Large intestine (tissue), 3 donors: ENCODE data around the gene SIAH2. TPM values are rescaled to one million over a fixed set of nuclear protein-coding genes. Genes with fewer than 3 reads are reported as not detected.

Experiments used
- DNase-seq, 2 donors: peaks; one replicate each; pipeline versions ENCODE4 v3.0.0 to v3.0.0-alpha.2; 2013
- H3K27ac ChIP-seq: one replicate; pipeline ENCODE4 v1.5.1; 2013; ENCODE audit warnings: low read length
- H3K27me3 ChIP-seq: 2 replicates; pipeline ENCODE4 v1.6.1; 2013; ENCODE audit warnings: low read length; ENCODE audit not compliant: control insufficient read depth, insufficient read depth
- H3K36me3 ChIP-seq: 2 replicates; pipeline ENCODE4 v1.6.1; 2013; ENCODE audit warnings: low read length; ENCODE audit not compliant: control insufficient read depth, insufficient read depth
- H3K4me1 ChIP-seq: one replicate; pipeline ENCODE4 v1.6.1; 2013; ENCODE audit warnings: low read length; ENCODE audit not compliant: control insufficient read depth, insufficient read depth
- H3K4me3 ChIP-seq: one replicate; pipeline ENCODE4 v1.5.1; 2013; ENCODE audit warnings: low read length
- H3K9me3 ChIP-seq: one replicate; pipeline ENCODE4 v1.6.1; 2013; ENCODE audit warnings: mild to moderate bottlenecking, low read depth, low read length, moderate library complexity; ENCODE audit not compliant: control insufficient read depth
- WGBS: methylation state at CpG from one replicate; pipeline ENCODE4 v1.1.5; 2013; ENCODE audit warnings: low lambda C conversion rate; ENCODE audit not compliant: insufficient coverage; 5-methylcytosine and 5-hydroxymethylcytosine counted together
- polyA plus RNA-seq: library from polyadenylated mRNA; unstranded; fragments of 120-200 nt; gene quantifications from one replicate; pipeline ENCODE4 v1.2.1, GENCODE V29; 2013

The SIAH2 gene
- polyA plus RNA-seq, 1 donor: 19.7 TPM

DNA sequence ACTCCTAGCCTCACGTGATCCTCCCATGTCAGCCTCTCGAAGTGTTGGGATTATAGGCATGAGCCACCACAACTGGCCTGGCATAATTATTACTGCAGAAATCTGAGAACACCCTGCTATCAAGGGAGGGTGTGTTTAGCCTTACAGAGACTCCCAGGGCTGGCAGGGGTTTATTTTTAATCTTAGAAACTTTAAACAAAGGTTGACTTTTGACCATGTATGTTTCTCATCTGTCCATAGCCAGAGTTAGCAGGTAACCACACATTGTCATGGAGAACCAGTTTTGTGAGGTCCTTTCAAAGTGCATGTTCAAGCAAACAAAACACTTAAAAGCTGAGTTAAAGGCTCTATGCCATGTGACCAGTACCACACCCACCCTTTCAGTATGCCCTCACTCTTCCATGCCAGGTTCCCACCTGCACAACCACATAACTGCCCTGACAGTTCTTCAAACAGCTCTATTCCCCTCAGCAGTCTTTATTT is 11.1 kb downstream of the SIAH2 start:
- WGBS: no CpG with 5 or more reads among the region's 2 CpGs
- H3K27ac ChIP-seq: peak overlapping the region; percentile 69
- H3K4me3 ChIP-seq: no peak overlapping the region
- peak; percentile 56 to 83 for DNase-seq
- peaks cover 40% of the 10 kb centered on the region for H3K4me1 ChIP-seq
- H3K36me3 ChIP-seq: peaks cover 6% of the 10 kb centered on the region
- no peaks in the 10 kb centered on the region for H3K27me3 ChIP-seq
- no peaks in the 10 kb centered on the region for H3K9me3 ChIP-seq

DNA sequence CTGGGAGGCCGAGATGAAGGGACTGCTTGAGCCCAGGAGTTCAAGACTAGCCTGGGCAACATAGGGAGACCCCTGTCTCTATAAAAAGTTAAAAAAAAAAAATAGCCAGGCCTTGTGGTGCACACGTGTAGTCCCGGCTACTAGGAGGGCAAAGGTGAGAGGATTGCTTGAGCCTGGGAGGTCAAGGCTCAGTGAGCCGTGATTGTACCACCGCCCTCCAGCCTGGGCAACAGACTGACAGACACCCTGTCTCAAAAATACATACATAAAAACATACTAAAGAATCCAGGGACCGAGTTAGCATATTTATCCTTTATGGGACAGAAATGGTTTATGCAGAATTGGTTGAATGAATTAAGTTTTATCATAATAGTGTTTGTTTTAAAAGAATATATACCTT is 13.7 kb downstream of the SIAH2 start:
- Histone ChIP-seq H3K4me1 (peaks cover 46% of the 10 kb centered on the region), H3K36me3 (peaks cover 6% of the 10 kb centered on the region), H3K27me3 (no peaks in the 10 kb centered on the region), H3K27ac (no peak overlapping the region), H3K9me3 (no peaks in the 10 kb centered on the region), H3K4me3 (no peak overlapping the region)
- 60% methylated on average over 1 of the region's 6 CpGs for WGBS
- DNase-seq: no peak

- no peak overlapping the region for H3K27ac ChIP-seq
- H3K4me1 ChIP-seq: peaks cover 46% of the 10 kb centered on the region
- peaks cover 6% of the 10 kb centered on the region for H3K36me3 ChIP-seq
- no peak overlapping the region for H3K4me3 ChIP-seq
- no CpG with 5 or more reads among the region's 1 CpG for WGBS
- no peaks in the 10 kb centered on the region for H3K9me3 ChIP-seq
- H3K27me3 ChIP-seq: no peaks in the 10 kb centered on the region
- no peak for DNase-seq
Measured at GRCh38 chr3:150748684-150749047, 14.3 kb downstream of the SIAH2 start.

- Histone ChIP-seq H3K9me3 (no peaks in the 10 kb centered on the region), H3K36me3 (peaks cover 4% of the 10 kb centered on the region), H3K4me3 (no peak overlapping the region), H3K4me1 (peaks cover 46% of the 10 kb centered on the region), H3K27ac (no peak overlapping the region), H3K27me3 (no peaks in the 10 kb centered on the region)
- no peak for DNase-seq
- WGBS: no CpG with 5 or more reads among the region's 5 CpGs
Measured at GRCh38 chr3:150747886-150748683, 14.9 kb downstream of the SIAH2 start.

GRCh38 chr3:150746791-150747590 is 16.0 kb downstream of the SIAH2 start:
- H3K36me3 ChIP-seq: peaks cover 5% of the 10 kb centered on the region
- peaks cover 38% of the 10 kb centered on the region for H3K4me1 ChIP-seq
- no peaks in the 10 kb centered on the region for H3K27me3 ChIP-seq
- WGBS: no CpG with 5 or more reads among the region's 7 CpGs
- no peak overlapping the region for H3K27ac ChIP-seq
- H3K4me3 ChIP-seq: no peak overlapping the region
- no peak for DNase-seq
- H3K9me3 ChIP-seq: no peaks in the 10 kb centered on the region

- Histone ChIP-seq H3K27ac (no peak overlapping the region), H3K36me3 (peaks cover 16% of the 10 kb centered on the region), H3K4me3 (no peak overlapping the region), H3K27me3 (no peaks in the 10 kb centered on the region), H3K9me3 (no peaks in the 10 kb centered on the region), H3K4me1 (peaks cover 26% of the 10 kb centered on the region)
- WGBS: no CpG with 5 or more reads among the region's 3 CpGs
- DNase-seq: no peak
Measured at GRCh38 chr3:150745832-150746231, 17.1 kb downstream of the SIAH2 start.

GRCh38 chr3:150744919-150745211 is 18.1 kb downstream of the SIAH2 start:
- Histone ChIP-seq H3K36me3 (peaks cover 18% of the 10 kb centered on the region), H3K27me3 (no peaks in the 10 kb centered on the region), H3K4me1 (peaks cover 26% of the 10 kb centered on the region), H3K9me3 (no peaks in the 10 kb centered on the region), H3K27ac (no peak overlapping the region), H3K4me3 (no peak overlapping the region)
- DNase-seq: no peak
- no CpG with 5 or more reads among the region's 1 CpG for WGBS

DNA sequence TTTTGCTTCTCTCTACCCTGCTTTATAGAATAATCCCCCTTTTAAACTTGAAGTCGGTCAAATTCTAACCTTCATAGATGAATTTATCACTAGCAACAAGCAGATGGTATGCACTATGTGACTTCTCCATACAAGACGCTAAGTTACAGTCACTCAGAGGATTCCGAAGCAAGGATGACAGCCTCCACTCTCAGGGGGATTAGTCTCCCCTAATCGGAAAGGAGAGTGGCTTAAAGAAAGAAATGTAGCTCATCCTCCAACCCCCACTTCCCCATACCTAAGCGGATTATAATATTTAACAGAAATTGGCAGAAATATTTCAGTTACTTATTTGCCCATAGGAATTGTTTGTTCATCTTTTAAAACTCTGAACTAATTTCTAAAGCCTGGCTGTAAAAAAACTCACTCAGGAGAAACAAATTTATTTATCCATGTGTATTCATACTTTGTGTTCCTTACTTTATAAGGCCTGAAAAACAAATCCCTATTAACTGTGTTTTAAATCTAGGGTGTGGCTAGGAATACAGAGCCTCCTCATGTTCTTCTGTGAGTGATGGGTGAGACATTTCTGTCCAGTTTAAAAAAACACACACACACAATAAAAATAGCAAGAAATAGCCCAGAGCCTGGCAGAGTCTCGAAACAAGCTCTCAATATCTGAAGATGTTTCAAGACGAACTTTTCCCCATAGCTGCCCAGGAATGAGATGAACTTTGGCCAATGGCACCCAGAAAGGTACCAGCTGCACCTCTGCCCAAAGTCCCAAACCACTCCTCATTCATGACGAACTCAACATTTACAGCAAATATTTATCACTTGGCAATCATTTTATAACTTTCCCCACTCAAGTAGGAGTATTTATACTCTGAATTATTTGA is 18.7 kb downstream of the SIAH2 start:
- H3K4me1 ChIP-seq: peaks cover 23% of the 10 kb centered on the region
- H3K27ac ChIP-seq: no peak overlapping the region
- H3K4me3 ChIP-seq: no peak overlapping the region
- WGBS: 74% methylated on average over 3 of the region's 8 CpGs
- H3K27me3 ChIP-seq: no peaks in the 10 kb centered on the region
- peaks cover 18% of the 10 kb centered on the region for H3K36me3 ChIP-seq
- no peak for DNase-seq
- H3K9me3 ChIP-seq: no peaks in the 10 kb centered on the region

GRCh38 chr3:150743508-150743907 is 19.5 kb downstream of the SIAH2 start:
- Histone ChIP-seq H3K4me1 (peaks cover 21% of the 10 kb centered on the region), H3K9me3 (no peaks in the 10 kb centered on the region), H3K27me3 (no peaks in the 10 kb centered on the region), H3K27ac (no peak overlapping the region), H3K36me3 (peaks cover 18% of the 10 kb centered on the region), H3K4me3 (no peak overlapping the region)
- no peak for DNase-seq
- WGBS: 100% methylated on average over 1 of the region's 2 CpGs

GRCh38 chr3:150742679-150743078 is 20.3 kb downstream of the SIAH2 start:
- H3K27ac ChIP-seq: no peak overlapping the region

More at GRCh38 chr3:150742679-150743078, 20.3 kb downstream of the SIAH2 start:
- WGBS: no CpG with 5 or more reads among the region's 4 CpGs
- Histone ChIP-seq H3K36me3 (peaks cover 18% of the 10 kb centered on the region), H3K4me3 (no peak overlapping the region), H3K9me3 (no peaks in the 10 kb centered on the region), H3K27me3 (no peaks in the 10 kb centered on the region), H3K4me1 (peaks cover 28% of the 10 kb centered on the region)
- DNase-seq: no peak
